Naive thymus-derived CD4-positive, alpha-beta T cell (primary cell): ENCODE data around the gene LPP. TPM values are rescaled to one million over a fixed set of nuclear protein-coding genes. Genes with fewer than 3 reads are reported as not detected.

Experiments
- ATAC-seq: fragments of 150-1000 bp; cut with Tn5 transposase; 2 replicates; pipeline ENCODE4 v1.10.0; 2021; ENCODE audit warnings: mild to moderate bottlenecking, moderate library complexity
- CTCF ChIA-PET: fragments of 350-600 bp; sonication (Branson Sonifier 250); formaldehyde crosslinking; loops from one replicate; lab custom pipeline; 2021; ENCODE audit warnings: antibody characterized with exemption; lab: Charles Lee
- POLR2A ChIA-PET: fragments of 350-600 bp; sonication (Branson Sonifier 250); formaldehyde crosslinking; loops from one replicate; lab custom pipeline; 2021; ENCODE audit warnings: antibody characterized with exemption, inconsistent platforms; lab: Charles Lee
- DNase-seq, 9 donors: peaks; one replicate each; pipeline versions ENCODE4 v3.0.0 to v3.0.0-alpha.2; 2020 to 2022; ENCODE audit warnings: mixed read lengths in 1 of 9
- H3K27ac ChIP-seq: one replicate; pipeline ENCODE4 v1.7.0; 2013; ENCODE audit warnings: mild to moderate bottlenecking, low read depth, low read length, moderate library complexity
- H3K27me3 ChIP-seq, 2 donors: one replicate each; pipeline ENCODE4 v1.7.0; 2013; ENCODE audit warnings: low read length in 2 of 2, mild to moderate bottlenecking in 2 of 2, moderate library complexity in 2 of 2; ENCODE audit not compliant: control insufficient read depth in 2 of 2, insufficient read depth in 2 of 2
- H3K36me3 ChIP-seq, 3 experiments: 1 replicate in 2 of 3; 2 replicates in 1 of 3; pipeline ENCODE4 v1.7.0; 2013; ENCODE audit warnings: low read length in 3 of 3, mild to moderate bottlenecking in 3 of 3, moderate library complexity in 1 of 3; ENCODE audit not compliant: insufficient read depth in 3 of 3, control insufficient read depth in 2 of 3
- H3K4me1 ChIP-seq, 2 donors: one replicate each; pipeline ENCODE4 v1.7.0; 2013; ENCODE audit warnings: low read length in 2 of 2, mild to moderate bottlenecking in 2 of 2, moderate library complexity in 1 of 2; ENCODE audit not compliant: control insufficient read depth in 2 of 2, insufficient read depth in 2 of 2
- H3K4me3 ChIP-seq: 2 replicates; pipeline ENCODE4 v1.7.0; 2013; ENCODE audit warnings: mild to moderate bottlenecking, low read length
- H3K9me3 ChIP-seq, 3 experiments: 1 replicate in 2 of 3; 2 replicates in 1 of 3; pipeline ENCODE4 v1.7.0; 2013; ENCODE audit warnings: low read length in 3 of 3; ENCODE audit not compliant: control insufficient read depth in 2 of 3
- H3K27ac Mint-ChIP-seq, 9 donors: one replicate each; pipeline ENCODE4 v1.8.0; 2020 to 2022; ENCODE audit warnings: mixed read lengths in 9 of 9, mild to moderate bottlenecking in 8 of 9, moderate library complexity in 5 of 9, inconsistent platforms in 2 of 9
- H3K27me3 Mint-ChIP-seq, 5 donors: one replicate each; pipeline ENCODE4 v1.8.0; 2021 to 2022; ENCODE audit warnings: mixed read lengths in 5 of 5, mild to moderate bottlenecking in 1 of 5
- H3K36me3 Mint-ChIP-seq, 5 donors: one replicate each; pipeline ENCODE4 v1.8.0; 2020 to 2022; ENCODE audit warnings: mixed read lengths in 5 of 5, mild to moderate bottlenecking in 3 of 5, inconsistent platforms in 1 of 5
- H3K4me1 Mint-ChIP-seq, 7 donors: one replicate each; pipeline ENCODE4 v1.8.0; 2020 to 2022; ENCODE audit warnings: mixed read lengths in 7 of 7, mild to moderate bottlenecking in 3 of 7, inconsistent platforms in 1 of 7
- H3K4me3 Mint-ChIP-seq, 10 donors: one replicate each; pipeline ENCODE4 v1.8.0; 2020 to 2022; ENCODE audit warnings: mild to moderate bottlenecking in 10 of 10, mixed read lengths in 10 of 10, moderate library complexity in 6 of 10, inconsistent platforms in 2 of 10
- H3K9me3 Mint-ChIP-seq, 11 donors: one replicate each; pipeline ENCODE4 v1.8.0; 2020 to 2022; ENCODE audit warnings: mixed read lengths in 11 of 11, mild to moderate bottlenecking in 4 of 11, inconsistent platforms in 1 of 11, moderate library complexity in 1 of 11
- intact Hi-C, 2 donors: fragments of 100-400 bp; cut with micrococcal nuclease; formaldehyde crosslinking; loops; one replicate each; pipeline ENCODE4 v1.15.1; 2023
- polyA plus RNA-seq, 2 donors: library from polyadenylated mRNA; unstranded; fragments of 300-500 nt; fragmentation: Illumina TruSeq; gene quantifications; one replicate each; pipeline ENCODE4 v1.2.3, GENCODE V29; 2021
- total RNA-seq, 6 experiments: library from RNA in 5 of 6; stranded (reverse) in 5 of 6; gene quantifications; 1 replicate in 5 of 6; 2 replicates in 1 of 6; pipeline ENCODE4 v1.2.3 and lab custom pipeline; 2021 to 2026

The LPP gene
- total and polyA plus RNA-seq, 7 experiments from 2014 or later: 10.3 to 95.2 (median 19.5) TPM

- no peak for ATAC-seq
- POLR2A ChIA-PET: no interaction called here
- CTCF ChIA-PET: no interaction called here
- Mint-ChIP-seq H3K36me3 (no peaks in the 10 kb centered on the region), H3K9me3 (no peaks in the 10 kb centered on the region), H3K4me3 (no peak overlapping the region), H3K4me1 (peaks cover 0 to 8% (median 4%) of the 10 kb centered on the region in 7 donors), H3K27ac (no peak overlapping the region), H3K27me3 (no peaks in the 10 kb centered on the region)
- DNase-seq: no peak
- no peak overlapping the region for H3K27ac ChIP-seq
- no peaks in the 10 kb centered on the region for H3K9me3 ChIP-seq
- intact Hi-C loops: no loop called here
- H3K4me1 ChIP-seq: no peaks in the 10 kb centered on the region
- H3K36me3 ChIP-seq: no peaks in the 10 kb centered on the region
- no peak overlapping the region for H3K4me3 ChIP-seq
- no peaks in the 10 kb centered on the region for H3K27me3 ChIP-seq
These were observed 504.6 kb downstream of the LPP start for GRCh38 chr3:188658606-188659005.

- H3K27me3 Mint-ChIP-seq: no peaks in the 10 kb centered on the region
- Histone ChIP-seq H3K27me3 (no peaks in the 10 kb centered on the region), H3K36me3 (no peaks in the 10 kb centered on the region), H3K4me1 (no peaks in the 10 kb centered on the region), H3K27ac (no peak overlapping the region), H3K4me3 (no peak overlapping the region), H3K9me3 (no peaks in the 10 kb centered on the region)
- DNase-seq (no peak), ATAC-seq (no peak)
- intact Hi-C loops: no loop called here
- H3K36me3 Mint-ChIP-seq: no peaks in the 10 kb centered on the region
- CTCF ChIA-PET: no interaction called here
- H3K4me3 Mint-ChIP-seq: no peak overlapping the region
- POLR2A ChIA-PET: no interaction called here
- H3K4me1 Mint-ChIP-seq: peaks cover 0 to 8% (median 4%) of the 10 kb centered on the region in 7 donors
- H3K27ac Mint-ChIP-seq: no peak overlapping the region
- no peaks in the 10 kb centered on the region for H3K9me3 Mint-ChIP-seq
These were observed 505.6 kb downstream of the LPP start for GRCh38 chr3:188659449-188660090.

GRCh38 chr3:188660415-188660814, 506.5 kb downstream of the LPP start:
- H3K4me1 Mint-ChIP-seq: peaks cover 0 to 3% (median 0%) of the 10 kb centered on the region in 7 donors
- Histone ChIP-seq H3K27ac (no peak overlapping the region), H3K4me3 (no peak overlapping the region), H3K36me3 (no peaks in the 10 kb centered on the region), H3K9me3 (no peaks in the 10 kb centered on the region), H3K4me1 (no peaks in the 10 kb centered on the region), H3K27me3 (no peaks in the 10 kb centered on the region)
- H3K27ac Mint-ChIP-seq: no peak overlapping the region
- H3K27me3 Mint-ChIP-seq: no peaks in the 10 kb centered on the region
- H3K36me3 Mint-ChIP-seq: no peaks in the 10 kb centered on the region
- ATAC-seq (no peak), DNase-seq (no peak)
- intact Hi-C loops: no loop called here
- ChIA-PET POLR2A (no interaction called here), CTCF (no interaction called here)
- no peaks in the 10 kb centered on the region for H3K9me3 Mint-ChIP-seq
- H3K4me3 Mint-ChIP-seq: no peak overlapping the region

- no peak overlapping the region for H3K27ac ChIP-seq
- intact Hi-C loops: no loop called here
- DNase-seq (no peak), ATAC-seq (no peak)
- Mint-ChIP-seq H3K27me3 (no peaks in the 10 kb centered on the region), H3K9me3 (no peaks in the 10 kb centered on the region), H3K27ac (no peak overlapping the region), H3K36me3 (no peaks in the 10 kb centered on the region), H3K4me1 (no peaks in the 10 kb centered on the region), H3K4me3 (no peak overlapping the region)
- no peaks in the 10 kb centered on the region for H3K9me3 ChIP-seq
- no peak overlapping the region for H3K4me3 ChIP-seq
- CTCF ChIA-PET: no interaction called here
- no peaks in the 10 kb centered on the region for H3K27me3 ChIP-seq
- POLR2A ChIA-PET: no interaction called here
- no peaks in the 10 kb centered on the region for H3K4me1 ChIP-seq
- no peaks in the 10 kb centered on the region for H3K36me3 ChIP-seq
These were observed 507.8 kb downstream of the LPP start for GRCh38 chr3:188661806-188662205.

- H3K4me1 Mint-ChIP-seq: no peaks in the 10 kb centered on the region
- no peaks in the 10 kb centered on the region for H3K36me3 Mint-ChIP-seq
- H3K27ac ChIP-seq: no peak overlapping the region
- intact Hi-C loops: no loop called here
- no peaks in the 10 kb centered on the region for H3K36me3 ChIP-seq
- no peaks in the 10 kb centered on the region for H3K9me3 Mint-ChIP-seq
- DNase-seq (no peak), ATAC-seq (no peak)
- ChIA-PET POLR2A (no interaction called here), CTCF (no interaction called here)
- no peak overlapping the region for H3K4me3 ChIP-seq
- no peaks in the 10 kb centered on the region for H3K4me1 ChIP-seq
- H3K27me3 Mint-ChIP-seq: no peaks in the 10 kb centered on the region
- H3K27me3 ChIP-seq: no peaks in the 10 kb centered on the region
- H3K9me3 ChIP-seq: no peaks in the 10 kb centered on the region
- H3K27ac Mint-ChIP-seq: no peak overlapping the region
- no peak overlapping the region for H3K4me3 Mint-ChIP-seq
These were observed 508.3 kb downstream of the LPP start for GRCh38 chr3:188662214-188662613.

GRCh38 chr3:188662795-188663194, 508.8 kb downstream of the LPP start:
- Histone ChIP-seq H3K4me3 (no peak overlapping the region), H3K27me3 (no peaks in the 10 kb centered on the region), H3K4me1 (no peaks in the 10 kb centered on the region), H3K27ac (no peak overlapping the region), H3K36me3 (no peaks in the 10 kb centered on the region), H3K9me3 (no peaks in the 10 kb centered on the region)
- DNase-seq (no peak), ATAC-seq (no peak)
- intact Hi-C loops: no loop called here
- H3K9me3 Mint-ChIP-seq: no peaks in the 10 kb centered on the region
- no peak overlapping the region for H3K27ac Mint-ChIP-seq
- CTCF ChIA-PET: no interaction called here
- peaks cover 0 to 5% (median 0%) of the 10 kb centered on the region in 5 donors for H3K36me3 Mint-ChIP-seq
- POLR2A ChIA-PET: no interaction called here
- H3K4me1 Mint-ChIP-seq: no peaks in the 10 kb centered on the region
- H3K4me3 Mint-ChIP-seq: no peak overlapping the region
- H3K27me3 Mint-ChIP-seq: no peaks in the 10 kb centered on the region

GRCh38 chr3:188663839-188664238, 509.9 kb downstream of the LPP start:
- H3K27me3 Mint-ChIP-seq: no peaks in the 10 kb centered on the region
- intact Hi-C loops: loop anchor here (1.0 to 2.0 kb wide), 2 partner anchors 921 to 922 kb away; no protein-coding TSS in a partner anchor
- peaks cover 2 to 12% (median 7%) of the 10 kb centered on the region in 5 donors for H3K36me3 Mint-ChIP-seq
- peaks cover 0 to under 1% (median 0%) of the 10 kb centered on the region in 7 donors for H3K4me1 Mint-ChIP-seq
- H3K27me3 ChIP-seq: no peaks in the 10 kb centered on the region
- ATAC-seq (no peak), DNase-seq (no peak)
- no peak overlapping the region for H3K27ac Mint-ChIP-seq
- H3K9me3 Mint-ChIP-seq: peaks cover 0 to 2% (median 0%) of the 10 kb centered on the region in 11 donors
- H3K36me3 ChIP-seq: no peaks in the 10 kb centered on the region
- no peak overlapping the region for H3K4me3 Mint-ChIP-seq
- CTCF ChIA-PET: no interaction called here
- no peaks in the 10 kb centered on the region for H3K9me3 ChIP-seq
- H3K27ac ChIP-seq: no peak overlapping the region
- no peaks in the 10 kb centered on the region for H3K4me1 ChIP-seq
- POLR2A ChIA-PET: interaction anchor here (0.7 kb wide), 1 partner anchor 341 kb away, joined by 3 read pairs; no protein-coding TSS in a partner anchor
- no peak overlapping the region for H3K4me3 ChIP-seq
